Testis (tissue), 3 donors: Measurements from ENCODE around the gene CDC42SE2. TPM values are rescaled to one million over a fixed set of nuclear protein-coding genes. Genes with fewer than 3 reads are reported as not detected.

Experiments used
- DNase-seq: peaks from one replicate; pipeline ENCODE4 v3.0.0-alpha.2; 2019
- H3K27ac ChIP-seq, 2 donors: fragments of 200-600 bp; sonication (generic); one replicate each; pipeline ENCODE4 v1.5.1; 2019
- H3K27me3 ChIP-seq: fragments of 200-600 bp; sonication (generic); one replicate; pipeline ENCODE4 v1.5.1; 2019
- H3K36me3 ChIP-seq: fragments of 200-600 bp; sonication (generic); one replicate; pipeline ENCODE4 v1.5.1; 2017; ENCODE audit warnings: low read depth; ENCODE audit errors: missing control alignments
- H3K4me1 ChIP-seq: fragments of 200-600 bp; sonication (generic); one replicate; pipeline ENCODE4 v1.5.1; 2019
- H3K4me3 ChIP-seq, 2 donors: fragments of 200-600 bp; sonication (generic); one replicate each; pipeline ENCODE4 v1.5.1; 2017 to 2019
- H3K9me3 ChIP-seq: fragments of 200-600 bp; sonication (generic); one replicate; pipeline ENCODE4 v1.5.1; 2017
- CTCF ChIP-seq, 3 experiments: fragments of 450-650 bp in 2 of 3; fragments of 200-600 bp in 1 of 3; sonication (generic) in 1 of 3; IDR thresholded peaks; one replicate each; pipeline ENCODE4 v1.5.1; 2016 to 2019; ENCODE audit warnings: antibody characterized with exemption in 3 of 3, mild to moderate bottlenecking in 2 of 3, moderate library complexity in 1 of 3
- POLR2A ChIP-seq: fragments of 450-650 bp; IDR thresholded peaks from one replicate; pipeline ENCODE4 v1.6.1; 2017; ENCODE audit warnings: antibody characterized with exemption, mild to moderate bottlenecking, moderate library complexity
- WGBS, 2 donors: methylation state at CpG; one replicate each; pipeline ENCODE4 v1.1.5; 2018; 5-methylcytosine and 5-hydroxymethylcytosine counted together
- intact Hi-C: fragments of 100-400 bp; cut with DNase I; formaldehyde crosslinking; loops from one replicate; pipeline ENCODE4 v1.15.1; 2023; ENCODE audit warnings: low total_unique reads
- polyA plus RNA-seq: library from polyadenylated mRNA; stranded (reverse); fragments of 350-450 nt; fragmentation: Illumina TruSeq; extraction: RNeasy Lipid Tissue Mini Kit (QIAGEN cat#74804); gene quantifications from one replicate; pipeline ENCODE4 v1.2.3, GENCODE V29; 2014; ENCODE audit warnings: low read depth, low replicate concordance; ENCODE audit not compliant: insufficient read depth
- total RNA-seq, 2 donors: library from RNA; depleted of rRNA; stranded (reverse); fragments of >200 nt; gene quantifications; one replicate each; pipeline ENCODE4 v1.2.3, GENCODE V29; 2016

CDC42SE2 gene
- total and polyA plus RNA-seq, 3 donors from 2014 or later, result 57.6 to 72.8 (median 67.1) TPM

- 88 to 91% methylated on average over 4 of the region's 4 CpGs for WGBS, 2 donors
- TF ChIP-seq CTCF (IDR thresholded peaks at IDR 0.05) (no peak), POLR2A (no peak)
Measured at GRCh38 chr5:131322926-131323325, 59.1 kb downstream of the CDC42SE2 start.

GRCh38 chr5:131323378-131323777 lies 59.5 kb downstream of the CDC42SE2 start:
- no peaks in the 10 kb centered on the region for H3K36me3 ChIP-seq
- H3K27ac ChIP-seq, result no peak overlapping the region
- no peak for TF ChIP-seq CTCF (IDR thresholded peaks at IDR 0.05)
- no peak for TF ChIP-seq POLR2A
- H3K4me3 ChIP-seq, result no peak overlapping the region
- no peaks in the 10 kb centered on the region for H3K27me3 ChIP-seq
- DNase-seq, result no peak
- peaks cover 7% of the 10 kb centered on the region for H3K4me1 ChIP-seq
- intact Hi-C loops, result no loop called here
- no peaks in the 10 kb centered on the region for H3K9me3 ChIP-seq

More at GRCh38 chr5:131322926-131323325, 59.1 kb downstream of the CDC42SE2 start:
- Histone ChIP-seq H3K4me1 (peaks cover 7% of the 10 kb centered on the region), H3K27me3 (no peaks in the 10 kb centered on the region), H3K9me3 (no peaks in the 10 kb centered on the region), H3K36me3 (no peaks in the 10 kb centered on the region), H3K4me3 (no peak overlapping the region), H3K27ac (no peak overlapping the region)
- intact Hi-C loops, result no loop called here
- DNase-seq, result no peak

GRCh38 chr5:131324303-131324702 lies 60.5 kb downstream of the CDC42SE2 start:
- intact Hi-C loops, result no loop called here
- WGBS, 2 donors, result 23 to 33% methylated on average over 1 of the region's 1 CpG

GRCh38 chr5:131328536-131329285 lies 64.9 kb downstream of the CDC42SE2 start:
- peaks cover 5% of the 10 kb centered on the region for H3K4me1 ChIP-seq
- H3K27ac ChIP-seq, result no peak overlapping the region
- no peak for TF ChIP-seq CTCF (IDR thresholded peaks at IDR 0.05)
- no peak for TF ChIP-seq POLR2A
- no peaks in the 10 kb centered on the region for H3K9me3 ChIP-seq
- no peak overlapping the region for H3K4me3 ChIP-seq
- no peaks in the 10 kb centered on the region for H3K36me3 ChIP-seq
- no peak for DNase-seq
- 92 to 95% methylated on average over 3 of the region's 3 CpGs for WGBS, 2 donors
- intact Hi-C loops, result no loop called here
- no peaks in the 10 kb centered on the region for H3K27me3 ChIP-seq

More at GRCh38 chr5:131324303-131324702, 60.5 kb downstream of the CDC42SE2 start:
- Histone ChIP-seq H3K4me1 (peaks cover 7% of the 10 kb centered on the region), H3K9me3 (no peaks in the 10 kb centered on the region), H3K27me3 (no peaks in the 10 kb centered on the region), H3K36me3 (no peaks in the 10 kb centered on the region), H3K4me3 (no peak overlapping the region), H3K27ac (no peak overlapping the region)
- DNase-seq, result peak; percentile 22
- TF ChIP-seq POLR2A, result no peak
- no peak for TF ChIP-seq CTCF (IDR thresholded peaks at IDR 0.05)

GRCh38 chr5:131329286-131329560 lies 65.4 kb downstream of the CDC42SE2 start:
- no peak for TF ChIP-seq POLR2A
- no peak for TF ChIP-seq CTCF (IDR thresholded peaks at IDR 0.05)
- Histone ChIP-seq H3K27ac (no peak overlapping the region), H3K4me3 (no peak overlapping the region), H3K36me3 (no peaks in the 10 kb centered on the region), H3K9me3 (no peaks in the 10 kb centered on the region), H3K4me1 (peaks cover under 1% of the 10 kb centered on the region), H3K27me3 (no peaks in the 10 kb centered on the region)
- 63 to 76% methylated on average over 2 of the region's 2 CpGs for WGBS, 2 donors
- DNase-seq, result no peak
- intact Hi-C loops, result no loop called here
